OCI-LY7 (cell line): ENCODE measurements around the gene RGR. TPM values are rescaled to one million over a fixed set of nuclear protein-coding genes. Genes with fewer than 3 reads are reported as not detected.
"Not testable (repeated sequence)": the region's sequence is repeated elsewhere in the genome, so short reads cannot be mapped to it uniquely, and the experiment has no call there.

ENCODE experiments used
- BruUV-seq: library from RNA; stranded (reverse); fragments of 400-500 nt; replicated peaks from 2 replicates; lab custom pipeline; 2021; lab: Mats Ljungman, UMichigan
- CTCF ChIA-PET: fragments of 300-600 bp; sonication (Branson Sonifier 250); formaldehyde crosslinking; loops from one replicate; lab custom pipeline; 2022; ENCODE audit warnings: antibody characterized with exemption; ENCODE audit not compliant: unreplicated experiment; lab: Charles Lee
- POLR2A ChIA-PET: fragments of 300-600 bp; sonication (Branson Sonifier 250); formaldehyde crosslinking; loops from one replicate; lab custom pipeline; 2022; ENCODE audit warnings: antibody characterized with exemption; lab: Charles Lee
- DNase-seq: peaks from one replicate; pipeline ENCODE4 v3.0.0-alpha.2; 2015; ENCODE audit warnings: low spot score
- H2AFZ ChIP-seq: fragments of 200-600 bp; sonication (generic), shearing (Covaris generic); 2 replicates; pipeline ENCODE4 v1.6.1; 2014; ENCODE audit warnings: mild to moderate bottlenecking, antibody characterized with exemption, low read length, moderate library complexity
- H3K27ac ChIP-seq: fragments of 200-600 bp; sonication (generic); 2 replicates; pipeline ENCODE4 v1.5.1; 2014; ENCODE audit warnings: mixed run types, low read depth, mild to moderate bottlenecking, moderate library complexity, low read length, inconsistent platforms; ENCODE audit not compliant: poor library complexity, severe bottlenecking
- H3K36me3 ChIP-seq: fragments of 200-600 bp; sonication (generic); 2 replicates; pipeline ENCODE4 v1.6.1; 2014; ENCODE audit warnings: mild to moderate bottlenecking, antibody characterized with exemption, low read length, moderate library complexity, mixed read lengths; ENCODE audit not compliant: insufficient read depth
- H3K4me1 ChIP-seq: fragments of 200-600 bp; sonication (generic); 2 replicates; pipeline ENCODE4 v1.5.1; 2014; ENCODE audit warnings: mild to moderate bottlenecking, low read length; ENCODE audit not compliant: insufficient read depth, poor library complexity, severe bottlenecking
- H3K4me2 ChIP-seq: fragments of 200-600 bp; sonication (generic); 2 replicates; pipeline ENCODE4 v1.6.1; 2014; ENCODE audit warnings: mild to moderate bottlenecking, low read length
- H3K4me3 ChIP-seq: fragments of 200-600 bp; sonication (generic); 2 replicates; pipeline ENCODE4 v1.5.1; 2014; ENCODE audit warnings: mild to moderate bottlenecking, low read depth, low read length; ENCODE audit not compliant: poor library complexity, severe bottlenecking
- H3K79me2 ChIP-seq: fragments of 200-600 bp; sonication (generic); 2 replicates; pipeline ENCODE4 v1.6.1; 2016; ENCODE audit warnings: low read depth, mild to moderate bottlenecking, low read length, moderate library complexity, mixed read lengths; ENCODE audit not compliant: insufficient read depth
- H3K9me2 ChIP-seq: fragments of 200-600 bp; sonication (generic); 2 replicates; pipeline ENCODE4 v1.6.1; 2016; ENCODE audit warnings: mild to moderate bottlenecking, low read length, mixed read lengths; ENCODE audit not compliant: insufficient read depth
- H3K9me3 ChIP-seq: fragments of 200-600 bp; sonication (generic); 2 replicates; pipeline ENCODE4 v1.6.1; 2014; ENCODE audit warnings: mild to moderate bottlenecking, mixed run types, low read length, mixed read lengths
- H4K20me1 ChIP-seq: fragments of 200-600 bp; sonication (generic); 2 replicates; pipeline ENCODE4 v1.6.1; 2014; ENCODE audit warnings: mild to moderate bottlenecking, antibody characterized with exemption, low read length, moderate library complexity, mixed read lengths; ENCODE audit not compliant: insufficient read depth
- CTCF ChIP-seq: fragments of 200-600 bp; sonication (generic); conservative IDR thresholded peaks from 2 replicates; pipeline ENCODE4 v1.5.1; 2014; ENCODE audit warnings: mild to moderate bottlenecking, antibody characterized with exemption, low read length, moderate library complexity, mixed read lengths
- EZH2phosphoT487 ChIP-seq: fragments of 200-600 bp; sonication (generic); IDR thresholded peaks from 2 replicates; pipeline ENCODE4 v1.6.1; 2018; ENCODE audit warnings: low read depth, borderline replicate concordance, mild to moderate bottlenecking, mixed run types, antibody characterized with exemption, low read length, moderate library complexity, mixed read lengths
- intact Hi-C: fragments of 100-400 bp; cut with micrococcal nuclease; formaldehyde crosslinking; loops from one replicate; pipeline ENCODE4 v1.10.0; 2022; ENCODE audit not compliant: unreplicated experiment
- total RNA-seq, 2 experiments: library from RNA; depleted of rRNA in 1 of 2; stranded (reverse); fragments of >200 nt in 1 of 2; shearing (Covaris generic) in 1 of 2; gene quantifications; 2 replicates each; pipeline ENCODE4 v1.2.3, GENCODE V29; 2014 to 2022

The RGR gene
- total RNA-seq, 2 experiments from 2014 or later = not detected

DNA sequence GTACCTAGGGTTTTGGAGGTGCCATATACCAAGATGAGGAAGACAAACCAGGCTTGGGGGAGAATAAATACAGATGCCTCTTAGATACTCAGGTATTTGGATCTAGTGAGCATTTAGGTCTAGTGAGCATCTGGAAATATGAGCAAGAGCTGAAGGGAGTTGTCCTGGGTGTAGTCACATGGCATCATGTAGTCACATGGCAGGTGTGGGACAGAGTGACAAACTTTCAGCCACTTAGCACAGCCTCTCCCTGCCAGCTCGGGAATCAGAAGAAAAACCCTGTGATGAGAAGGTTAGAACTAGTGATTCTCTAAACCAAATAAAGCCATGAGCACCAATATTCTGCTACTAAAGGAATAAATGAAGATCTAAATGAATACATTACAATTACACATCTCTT, 24.3 kb downstream of the RGR start:
- no peaks in the 10 kb centered on the region for H3K36me3 ChIP-seq
- H3K79me2 ChIP-seq = no peaks in the 10 kb centered on the region
- intact Hi-C loops = loop anchor here (5.0 to 10.0 kb wide), 2 partner anchors 83 to 156 kb away; no protein-coding TSS in a partner anchor
- TF ChIP-seq CTCF = no peak
- TF ChIP-seq EZH2phosphoT487 = no peak
- no peak overlapping the region for H3K4me2 ChIP-seq
- BruUV-seq = no TSS peak
- H2AFZ ChIP-seq = no peak overlapping the region
- H3K9me2 ChIP-seq = no peaks in the 10 kb centered on the region
- no peaks in the 10 kb centered on the region for H3K9me3 ChIP-seq
- no peak overlapping the region for H3K4me3 ChIP-seq
- POLR2A ChIA-PET = no interaction called here
- DNase-seq = no peak
- H3K27ac ChIP-seq = no peak overlapping the region
- CTCF ChIA-PET = no interaction called here
- no peaks in the 10 kb centered on the region for H3K4me1 ChIP-seq
- no peaks in the 10 kb centered on the region for H4K20me1 ChIP-seq

DNA sequence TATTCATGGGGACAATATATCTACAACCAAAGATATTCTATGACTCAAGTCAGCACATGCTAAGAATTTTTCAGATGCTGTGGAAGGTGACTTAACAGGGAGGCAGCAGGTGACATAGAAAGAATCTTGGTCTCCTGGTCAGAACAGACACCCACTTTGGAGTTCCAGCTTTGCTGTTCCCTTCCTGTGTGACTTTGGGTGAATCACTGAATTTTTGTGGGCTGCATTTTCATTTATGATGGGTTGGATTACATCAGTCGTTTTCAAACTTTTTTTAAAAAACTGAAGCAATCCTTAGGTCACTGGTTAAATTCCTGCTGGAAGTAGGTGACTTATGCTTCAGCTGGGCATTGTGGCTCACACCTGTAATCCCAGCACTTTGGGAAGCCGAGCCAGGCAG, 24.9 kb downstream of the RGR start:
- no peak overlapping the region for H2AFZ ChIP-seq
- no peaks in the 10 kb centered on the region for H3K79me2 ChIP-seq
- no peaks in the 10 kb centered on the region for H4K20me1 ChIP-seq
- no TSS peak for BruUV-seq
- DNase-seq = no peak
- no peaks in the 10 kb centered on the region for H3K36me3 ChIP-seq
- no peaks in the 10 kb centered on the region for H3K4me1 ChIP-seq
- ChIA-PET CTCF (no interaction called here), POLR2A (no interaction called here)
- H3K9me2 ChIP-seq = no peaks in the 10 kb centered on the region
- intact Hi-C loops = loop anchor here (5.0 to 10.0 kb wide), 2 partner anchors 83 to 155 kb away; no protein-coding TSS in a partner anchor
- TF ChIP-seq EZH2phosphoT487 (no peak), CTCF (no peak)
- no peak overlapping the region for H3K27ac ChIP-seq
- H3K4me3 ChIP-seq = no peak overlapping the region
- no peaks in the 10 kb centered on the region for H3K9me3 ChIP-seq
- H3K4me2 ChIP-seq = no peak overlapping the region

GRCh38 chr10:84270708-84271107, 25.9 kb downstream of the RGR start:
- no peak for DNase-seq
- CTCF ChIA-PET = no interaction called here
- Histone ChIP-seq H3K4me3 (no peak overlapping the region), H2AFZ (no peak overlapping the region), H3K27ac (no peak overlapping the region), H3K9me2 (no peaks in the 10 kb centered on the region), H3K4me2 (no peak overlapping the region), H3K36me3 (no peaks in the 10 kb centered on the region), H3K9me3 (no peaks in the 10 kb centered on the region), H3K79me2 (no peaks in the 10 kb centered on the region), H3K4me1 (no peaks in the 10 kb centered on the region), H4K20me1 (no peaks in the 10 kb centered on the region)
- TF ChIP-seq EZH2phosphoT487 (no peak), CTCF (no peak)
- POLR2A ChIA-PET = no interaction called here
- no TSS peak for BruUV-seq
- intact Hi-C loops = no loop called here

- POLR2A ChIA-PET, H3K4me3 ChIP-seq, H3K36me3 ChIP-seq, H3K9me2 ChIP-seq, H3K4me2 ChIP-seq, DNase-seq, H2AFZ ChIP-seq, intact Hi-C loops, H3K9me3 ChIP-seq, CTCF ChIA-PET, H3K79me2 ChIP-seq, H4K20me1 ChIP-seq, H3K4me1 ChIP-seq, H3K27ac ChIP-seq, BruUV-seq: not testable (repeated sequence)
Measured at GRCh38 chr10:84279876-84280475, 35.1 kb downstream of the RGR start.
